Activated T-cell treated with anti-CD3 and anti-CD28 coated beads, Interleukin-2, amount 50 U/mL, for 1 hour (primary cell): Measurements from ENCODE around the gene TAS2R46.
"Not testable (repeated sequence)": the region's sequence is repeated elsewhere in the genome, so short reads cannot be mapped to it uniquely, and the experiment has no call there.

ENCODE experiments used
- DNase-seq: peaks from one replicate; pipeline ENCODE4 v3.0.0-alpha.2; 2020

The TAS2R46 gene, protein sequence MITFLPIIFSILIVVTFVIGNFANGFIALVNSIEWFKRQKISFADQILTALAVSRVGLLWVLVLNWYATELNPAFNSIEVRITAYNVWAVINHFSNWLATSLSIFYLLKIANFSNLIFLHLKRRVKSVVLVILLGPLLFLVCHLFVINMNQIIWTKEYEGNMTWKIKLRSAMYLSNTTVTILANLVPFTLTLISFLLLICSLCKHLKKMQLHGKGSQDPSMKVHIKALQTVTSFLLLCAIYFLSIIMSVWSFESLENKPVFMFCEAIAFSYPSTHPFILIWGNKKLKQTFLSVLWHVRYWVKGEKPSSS

DNA sequence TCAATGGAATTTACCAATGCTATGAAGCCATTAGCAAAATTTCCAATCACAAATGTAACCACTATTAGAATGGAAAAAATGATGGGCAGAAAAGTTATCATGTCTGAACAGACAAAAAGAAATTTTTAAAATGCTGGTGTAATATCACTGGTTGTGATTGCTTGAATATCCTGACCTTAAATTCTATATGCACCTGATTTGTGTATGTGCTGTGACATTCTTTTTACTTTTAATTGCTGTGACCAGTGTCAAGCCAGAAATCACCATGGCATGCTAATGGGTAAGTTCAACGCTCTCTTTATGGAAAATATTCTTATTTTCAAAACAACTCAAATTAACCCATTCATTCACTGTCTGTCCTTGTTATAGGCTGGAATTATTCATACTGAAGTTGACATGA lies at the start of gene TAS2R46:
Gene TAS2R46 (minus strand): TSS at position 101 of the 400 bp plus-strand sequence. CDS start 0 bp downstream, at position 101.
- not testable (repeated sequence) for DNase-seq

DNA sequence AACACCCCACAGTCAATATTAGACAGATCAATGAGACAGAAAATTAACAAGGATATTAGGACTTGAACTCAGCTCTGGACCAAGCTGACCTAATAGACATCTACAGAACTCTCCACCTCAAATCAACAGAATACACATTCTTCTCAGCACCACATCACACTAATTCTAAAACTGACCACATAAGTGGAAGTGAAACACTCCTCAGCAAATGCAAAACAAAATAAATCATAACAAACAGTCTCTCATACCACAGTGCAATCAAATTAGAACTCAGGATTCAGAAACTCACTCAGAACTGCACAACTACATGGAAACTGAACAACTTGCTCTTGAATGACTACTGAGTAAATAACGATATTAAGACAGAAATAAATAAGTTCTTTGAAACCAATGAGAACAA lies 49.1 kb upstream of the TAS2R46 start:
- not testable (repeated sequence) for DNase-seq

DNA sequence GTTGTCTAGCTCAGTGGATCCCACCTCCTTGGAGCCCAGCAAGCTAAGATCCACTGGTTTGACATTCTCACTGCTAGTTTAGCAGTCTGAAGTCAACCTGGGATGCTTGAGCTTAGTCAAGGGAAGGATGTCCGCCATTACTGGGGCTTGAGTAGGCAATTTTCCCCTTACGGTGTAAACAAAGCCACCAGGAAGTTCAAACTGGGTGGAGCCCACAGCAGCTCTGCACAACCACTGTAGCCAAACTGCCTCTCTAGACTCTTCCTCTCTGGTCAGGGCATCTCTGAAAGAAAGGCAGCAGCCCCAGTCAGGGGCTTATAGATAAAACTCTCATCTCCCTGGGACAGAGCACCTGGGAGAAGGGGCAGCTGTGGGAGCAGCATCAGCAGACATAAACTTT lies 46.8 kb upstream of the TAS2R46 start:
- no peak for DNase-seq

DNA sequence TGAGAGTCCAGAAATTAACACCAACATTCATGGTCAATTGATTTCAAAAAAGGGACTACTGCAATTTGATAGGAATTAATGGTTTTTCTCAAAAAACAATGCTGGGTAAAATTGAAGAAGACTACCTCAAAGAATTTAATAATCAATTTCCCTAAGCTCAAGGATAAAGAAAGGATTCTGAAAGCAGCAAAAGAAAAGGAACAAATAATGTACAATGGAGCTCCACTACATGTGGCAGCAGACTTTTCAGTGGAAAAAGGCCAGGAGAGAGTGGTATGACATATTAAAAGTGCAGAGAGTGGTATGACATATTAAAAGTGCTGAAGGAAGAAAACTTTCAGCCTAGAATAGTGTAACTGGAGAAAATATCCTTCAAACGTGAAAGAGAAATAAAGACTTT lies 45.6 kb upstream of the TAS2R46 start:
- no peak for DNase-seq

DNA sequence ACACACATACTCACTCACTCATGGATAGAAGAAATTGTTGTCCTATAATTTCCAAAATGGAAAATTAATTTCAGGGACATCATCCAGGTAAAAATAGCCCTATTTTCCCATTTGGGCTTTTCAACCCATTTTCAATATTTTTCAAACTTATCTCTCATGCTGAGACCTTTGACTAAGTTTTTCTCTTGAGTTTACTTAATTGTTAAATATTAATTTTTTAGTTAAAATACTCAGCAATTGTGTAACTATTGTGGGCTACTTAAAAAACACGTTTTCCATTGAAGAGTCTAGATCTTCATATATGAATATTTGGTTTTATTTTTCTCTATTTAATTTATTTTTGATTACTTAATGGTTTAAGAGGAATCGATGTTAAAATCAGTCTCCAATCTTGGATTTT lies 44.2 kb upstream of the TAS2R46 start:
- no peak for DNase-seq

DNA sequence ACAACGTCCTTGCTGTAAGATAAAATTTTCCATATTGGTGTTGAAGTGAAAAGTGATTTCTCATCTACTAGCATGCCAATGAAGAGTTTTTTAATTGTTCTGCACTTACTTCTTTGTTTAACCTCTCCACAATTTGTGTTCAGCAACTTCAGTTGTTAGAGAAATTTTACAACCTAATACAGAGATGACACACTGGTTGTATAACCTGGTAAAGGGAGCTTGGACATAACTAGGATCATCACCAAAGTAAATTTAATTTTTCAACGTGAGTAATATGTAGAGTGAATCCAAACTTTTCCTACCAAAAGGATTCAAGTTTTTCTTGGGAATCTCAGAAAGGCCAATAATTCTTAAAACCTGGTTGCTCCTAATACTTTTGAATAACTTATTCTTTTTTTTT lies 43.5 kb upstream of the TAS2R46 start:
- no peak for DNase-seq

DNA sequence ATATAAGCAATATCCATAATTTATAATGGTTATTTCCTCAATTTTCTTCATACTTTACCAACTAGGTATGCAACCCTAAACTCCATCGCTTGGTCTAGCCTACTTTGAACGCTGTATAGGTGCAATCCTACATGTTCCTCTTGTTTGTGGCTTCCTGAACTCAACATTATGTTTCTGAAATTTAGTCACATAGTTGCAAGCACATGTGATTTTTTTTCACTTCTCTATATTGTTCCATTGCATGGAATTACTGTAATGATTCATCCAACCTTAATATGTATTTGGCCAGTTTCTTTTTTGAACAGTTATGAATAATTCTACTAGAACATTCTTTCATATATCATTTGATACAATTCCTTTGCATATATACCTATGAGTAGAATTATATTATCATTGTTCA lies 32.8 kb upstream of the TAS2R46 start:
- DNase-seq, result not testable (repeated sequence)

DNA sequence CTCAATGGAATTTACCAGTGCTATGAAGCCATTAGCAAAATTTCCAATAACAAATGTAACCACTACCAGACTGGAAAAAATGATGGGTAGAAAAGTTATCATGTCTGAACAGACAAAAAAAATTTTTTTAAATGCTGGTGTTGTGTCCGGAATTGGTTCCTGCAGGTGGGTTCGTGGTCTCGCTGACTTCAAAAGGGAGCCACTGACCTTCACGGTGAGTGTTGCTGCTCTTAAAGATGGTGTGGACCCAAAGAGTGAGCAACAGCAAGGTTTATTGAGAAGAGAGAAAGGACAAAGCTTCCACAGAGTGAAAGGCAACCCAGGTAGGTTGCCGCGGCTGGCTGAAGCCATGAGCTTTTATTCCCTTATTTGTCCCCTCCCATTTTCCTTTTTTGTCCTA lies 30.0 kb upstream of the TAS2R46 start, which contains the start of gene TAS2R43:
Gene TAS2R43 (minus strand): TSS at position 186 of the 400 bp plus-strand sequence. CDS start 84 bp downstream, at position 102.
- DNase-seq, result no peak

DNA sequence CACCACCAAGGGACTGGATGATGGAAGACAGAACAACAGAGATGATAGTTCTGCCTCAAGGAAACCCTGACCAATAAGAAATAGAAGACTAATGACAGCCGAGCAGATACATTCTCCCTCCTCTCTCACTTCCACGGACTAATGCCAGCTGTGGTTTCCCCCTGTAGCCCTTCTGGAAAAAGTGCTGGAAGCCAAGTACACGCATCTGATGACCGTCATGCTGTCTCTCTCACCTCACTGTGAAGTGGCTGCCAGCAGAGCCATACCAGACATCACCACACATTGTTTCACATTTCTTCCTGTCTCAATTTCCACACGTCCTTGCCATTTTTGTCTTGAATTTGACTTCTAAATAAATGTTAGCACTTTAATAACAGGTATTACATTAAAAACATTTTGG lies 27.2 kb upstream of the TAS2R46 start:
- DNase-seq, result no peak

DNA sequence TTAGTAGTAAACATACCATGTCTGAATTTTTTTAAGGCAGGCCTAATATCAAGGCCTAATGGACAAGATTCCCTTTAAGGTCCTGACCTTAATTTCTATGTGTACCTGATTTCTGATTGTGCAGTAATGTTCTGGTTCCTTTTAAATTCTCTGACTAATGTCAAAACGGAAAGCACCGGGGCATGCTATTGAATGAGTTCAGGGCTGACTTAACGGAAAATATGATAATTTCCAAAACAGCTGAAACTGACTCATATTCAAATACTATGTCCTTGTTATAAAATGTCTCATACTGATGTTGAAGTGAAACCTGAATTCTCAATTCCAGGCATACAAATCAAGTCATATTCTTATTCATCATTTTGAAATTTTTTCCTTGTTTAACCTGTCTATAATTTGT lies 23.3 kb upstream of the TAS2R46 start:
- no peak for DNase-seq

DNA sequence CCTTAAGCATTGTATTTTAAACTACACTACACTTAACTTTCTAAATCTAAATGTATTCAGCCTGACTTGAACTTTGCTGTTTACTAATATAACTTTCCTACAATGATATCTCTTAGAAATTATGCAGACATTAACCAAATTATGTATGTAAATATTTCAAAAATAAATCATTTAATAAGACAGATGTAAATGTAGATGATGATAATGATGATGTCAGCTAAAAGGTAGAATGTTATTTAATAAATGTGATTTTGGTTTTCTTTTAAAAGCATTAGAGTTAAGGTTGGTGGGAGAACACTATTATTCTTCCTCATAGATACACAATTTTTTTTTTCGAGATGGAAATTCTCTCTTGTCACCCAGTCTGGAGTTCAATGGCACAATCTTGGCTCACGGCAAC lies 19.9 kb upstream of the TAS2R46 start:
- no peak for DNase-seq

DNA sequence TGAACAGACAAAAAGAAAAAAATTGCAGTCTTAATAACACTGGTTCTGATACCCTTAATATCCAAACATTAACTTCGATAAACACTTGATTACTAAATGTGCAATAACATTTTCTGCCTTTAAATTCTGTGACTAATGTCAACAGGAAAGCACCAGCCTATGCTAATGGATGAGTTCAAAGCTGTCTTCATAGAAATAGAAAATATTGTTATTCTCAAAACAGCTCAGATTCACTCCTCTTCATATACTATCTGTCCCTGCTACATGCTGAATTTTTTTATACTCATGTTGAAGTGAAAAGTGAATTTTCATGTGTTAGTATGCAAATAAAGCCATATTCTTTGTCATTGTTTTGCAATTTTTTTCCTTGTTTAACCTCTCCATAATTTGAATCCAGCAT lies 16.2 kb upstream of the TAS2R46 start:
- no peak for DNase-seq

DNA sequence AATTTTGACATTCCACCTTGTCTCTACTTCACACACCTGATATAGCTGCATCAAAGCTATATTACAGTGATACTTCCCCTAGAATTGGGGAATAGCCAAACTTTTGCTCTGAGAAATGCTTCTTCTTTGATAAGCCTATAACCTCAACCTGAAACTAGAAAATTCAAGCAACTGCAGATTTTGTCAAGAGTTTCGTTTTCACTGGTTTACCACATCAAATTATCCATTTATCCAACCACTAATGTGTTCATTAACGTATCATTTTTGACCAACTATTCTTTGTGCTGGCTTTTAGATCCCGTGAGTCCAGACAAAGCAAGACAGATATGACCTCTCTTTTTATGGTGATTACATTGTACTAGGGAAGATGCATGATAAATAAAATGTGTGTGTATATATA lies 13.5 kb upstream of the TAS2R46 start:
- no peak for DNase-seq

DNA sequence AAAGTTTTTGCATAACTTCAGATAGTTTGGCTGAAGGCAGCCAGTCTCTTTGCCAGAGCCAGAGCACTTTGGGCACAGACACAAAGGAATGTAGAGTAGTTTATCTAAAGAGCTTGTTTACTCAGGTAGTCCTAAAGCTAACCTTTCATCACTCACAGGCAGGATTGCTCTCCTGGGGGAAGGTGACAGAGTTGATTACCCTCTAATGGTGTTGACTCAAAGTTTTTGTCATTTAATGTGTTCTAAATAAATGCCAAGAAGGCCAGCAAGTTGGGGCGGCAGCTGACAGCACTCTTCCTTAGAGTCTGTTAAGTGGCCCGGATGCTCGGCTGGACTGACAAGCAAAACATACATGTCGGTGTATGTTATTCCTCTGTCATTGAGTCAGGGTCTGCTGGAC lies 9.3 kb upstream of the TAS2R46 start:
- no peak for DNase-seq

DNA sequence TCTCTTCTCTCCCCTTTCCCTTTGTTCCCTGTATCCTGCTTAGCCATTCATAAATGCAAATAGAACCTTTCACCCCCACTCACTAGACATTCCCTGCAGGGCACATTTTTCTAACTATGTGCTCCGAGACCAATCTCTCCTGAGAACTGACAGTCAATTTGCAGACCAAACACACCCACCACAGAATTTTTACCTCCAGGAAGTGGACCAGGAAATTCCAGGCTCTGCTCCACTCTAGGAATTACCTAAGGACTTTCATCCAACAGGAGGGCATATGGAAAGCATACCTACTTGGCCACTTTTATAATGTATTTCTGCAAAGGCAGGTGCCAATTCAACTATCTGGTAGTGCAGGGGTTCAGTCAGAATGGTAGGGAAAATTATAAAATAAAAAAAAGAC lies 8.9 kb upstream of the TAS2R46 start:
- DNase-seq, result no peak

DNA sequence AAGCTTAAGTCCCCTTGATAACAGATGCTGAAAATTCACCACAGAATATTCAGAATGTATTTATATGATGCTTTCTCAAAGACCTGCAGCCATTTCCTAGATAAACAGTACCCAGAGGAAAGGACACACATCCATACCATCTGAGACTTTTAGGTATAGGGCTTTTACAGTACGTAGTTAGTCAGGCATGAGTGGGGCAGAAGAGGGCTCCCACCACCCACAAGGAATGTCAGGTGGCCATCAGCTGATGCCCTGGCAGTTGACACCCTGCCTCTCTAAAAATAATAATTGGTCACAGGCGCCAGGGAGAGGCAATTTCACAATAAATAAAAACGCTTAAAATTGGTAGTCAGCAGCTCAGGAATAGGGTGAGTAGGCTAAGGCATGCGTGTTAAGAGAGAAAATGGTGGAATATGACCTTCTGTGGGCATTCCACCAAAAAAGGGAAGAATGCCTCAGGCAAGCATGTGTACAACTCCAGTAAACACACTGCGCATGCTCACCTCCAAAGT lies 7.8 kb upstream of the TAS2R46 start:
- DNase-seq, result no peak

DNA sequence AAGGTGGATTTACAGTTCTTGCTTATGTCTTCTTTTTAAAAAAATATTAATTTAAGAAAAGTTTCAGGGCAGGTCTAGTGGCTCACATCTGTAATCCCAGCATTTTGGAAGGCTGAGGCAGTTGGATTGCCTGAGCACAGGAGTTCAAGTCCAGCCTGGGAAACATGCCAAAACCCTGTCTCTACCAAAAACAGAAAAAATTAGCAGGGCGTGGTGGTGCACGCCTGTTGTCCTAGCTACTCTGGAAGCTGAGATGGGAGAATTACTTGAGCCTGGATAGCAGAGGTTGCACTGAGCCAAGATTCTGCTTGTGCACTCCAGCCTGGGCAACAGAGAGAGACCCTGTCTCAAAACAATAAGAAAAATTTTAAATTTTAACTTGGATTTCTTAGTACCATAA lies 5.4 kb upstream of the TAS2R46 start:
- no peak for DNase-seq

DNA sequence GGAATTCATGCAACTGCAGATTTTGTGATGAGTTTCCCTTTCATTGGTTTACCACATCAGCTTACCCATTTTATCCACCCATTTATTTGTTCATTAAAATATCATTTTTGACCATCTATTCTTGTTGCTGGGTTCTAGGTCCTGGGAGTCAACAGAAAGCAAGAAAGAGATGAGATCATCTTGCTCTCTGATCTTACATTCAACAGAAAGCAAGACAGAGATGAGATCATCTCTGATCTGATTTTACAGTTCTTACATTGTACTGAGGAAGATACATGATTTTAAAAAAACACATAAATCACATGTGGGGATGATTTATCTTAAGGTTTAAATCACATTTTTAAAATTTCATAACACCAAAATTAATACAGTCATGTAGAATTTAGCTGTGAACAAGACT lies 2.3 kb downstream of the TAS2R46 start:
- DNase-seq, result no peak

DNA sequence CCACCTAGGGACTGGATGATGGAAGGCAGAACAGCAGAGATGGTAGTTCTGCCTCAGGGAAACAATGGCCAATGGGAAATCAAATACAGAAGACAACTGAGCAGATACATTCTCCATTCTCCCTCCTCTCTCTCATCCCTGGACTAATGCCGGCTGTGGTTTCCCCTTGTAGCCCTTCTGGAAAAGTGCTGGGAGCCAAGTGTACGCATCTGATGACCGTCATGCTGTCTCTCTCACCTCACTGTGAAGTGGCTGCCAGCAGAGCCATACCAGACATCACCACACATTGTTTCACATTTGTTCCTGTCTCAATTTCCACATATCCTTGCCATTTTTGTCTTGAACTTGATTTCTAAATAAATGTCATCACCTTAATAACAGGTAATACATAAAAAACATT lies 3.1 kb downstream of the TAS2R46 start:
- no peak for DNase-seq

DNA sequence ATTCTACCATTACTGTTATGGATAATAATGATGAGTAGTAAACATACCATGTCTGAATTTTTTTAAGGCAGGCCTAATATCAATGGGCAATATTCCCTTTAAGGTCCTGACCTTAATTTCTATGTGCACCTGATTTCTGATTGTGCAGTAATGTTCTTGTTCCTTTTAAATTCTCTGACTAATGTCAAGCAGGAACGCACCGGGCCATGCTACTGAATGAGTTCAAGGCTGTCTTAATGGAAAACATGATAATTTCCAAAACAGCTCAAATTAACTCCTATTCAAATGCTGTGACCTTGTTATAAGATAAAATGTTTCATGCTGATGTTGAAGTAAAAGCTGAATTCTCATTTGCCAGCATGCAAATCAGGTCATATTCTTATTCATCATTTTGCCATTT lies 6.8 kb downstream of the TAS2R46 start:
- DNase-seq, result no peak

DNA sequence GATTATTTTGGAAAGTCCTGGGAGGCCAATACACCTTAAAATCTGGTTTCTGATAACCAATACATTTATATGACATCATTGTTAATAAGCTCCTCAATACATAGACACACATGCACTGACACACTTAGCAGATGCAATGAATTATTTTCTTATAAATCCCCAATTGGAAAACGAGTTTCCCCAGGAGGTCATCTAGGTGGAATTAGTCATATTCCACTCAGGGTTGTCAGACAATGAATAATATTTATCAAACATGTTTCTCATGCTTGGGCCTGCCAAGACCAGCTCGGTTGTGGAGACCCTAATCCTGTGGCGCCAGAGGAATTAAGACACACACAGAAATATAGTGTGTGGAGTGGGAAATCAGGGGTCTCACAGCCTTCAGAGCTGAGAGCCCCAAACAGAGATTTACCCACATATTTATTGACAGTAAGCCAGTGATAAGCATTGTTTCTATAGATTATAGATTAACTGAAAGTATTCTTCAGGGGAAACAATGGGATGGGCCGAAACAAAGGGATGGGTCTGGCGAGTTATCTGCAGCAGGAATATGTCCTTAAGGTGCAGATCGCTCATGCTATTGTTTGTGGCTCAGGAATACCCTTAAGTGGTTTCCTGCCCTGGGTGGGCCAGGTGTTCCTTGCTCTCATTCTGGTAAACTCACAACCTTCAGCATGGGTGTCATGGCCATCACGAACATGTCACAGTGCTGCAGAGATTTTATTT lies 12.1 kb downstream of the TAS2R46 start:
- DNase-seq, result not testable (repeated sequence)

DNA sequence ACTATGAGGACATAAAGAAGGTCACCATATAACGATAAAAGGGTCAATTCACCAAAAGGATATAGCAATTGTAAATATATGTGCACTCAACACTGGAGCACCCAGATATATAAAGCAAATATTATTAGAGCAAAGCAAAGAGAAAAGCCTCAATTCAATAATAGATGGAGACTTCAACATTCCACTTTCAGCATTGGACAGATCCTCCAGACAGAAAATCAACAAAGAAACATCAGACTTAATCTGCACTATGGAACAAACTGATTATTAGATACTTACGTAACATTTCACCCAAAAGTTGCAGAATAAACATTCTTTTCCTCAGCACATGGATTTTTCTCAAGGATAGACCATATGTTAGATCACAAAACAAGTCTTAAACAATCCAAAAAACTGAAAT lies 20.7 kb downstream of the TAS2R46 start:
- DNase-seq, result not testable (repeated sequence)

DNA sequence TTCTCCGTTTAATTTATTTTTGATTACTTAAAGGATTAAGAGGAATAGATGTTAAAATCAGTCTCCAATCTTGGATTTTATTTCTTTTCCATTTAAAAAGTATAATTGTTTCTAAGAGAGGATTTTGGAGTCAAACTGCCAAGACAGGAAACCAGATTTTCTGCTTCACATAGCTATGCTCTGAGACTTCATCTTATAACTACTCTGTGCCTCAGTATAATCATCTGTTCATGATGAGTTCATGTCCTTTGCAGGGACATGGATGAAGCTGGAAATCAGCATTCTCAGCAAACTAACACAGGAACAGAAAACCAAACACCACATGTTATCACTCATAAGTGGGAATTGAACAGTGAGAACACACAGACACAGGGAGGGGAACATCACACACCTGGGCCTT lies 21.9 kb downstream of the TAS2R46 start:
- DNase-seq, result no peak

DNA sequence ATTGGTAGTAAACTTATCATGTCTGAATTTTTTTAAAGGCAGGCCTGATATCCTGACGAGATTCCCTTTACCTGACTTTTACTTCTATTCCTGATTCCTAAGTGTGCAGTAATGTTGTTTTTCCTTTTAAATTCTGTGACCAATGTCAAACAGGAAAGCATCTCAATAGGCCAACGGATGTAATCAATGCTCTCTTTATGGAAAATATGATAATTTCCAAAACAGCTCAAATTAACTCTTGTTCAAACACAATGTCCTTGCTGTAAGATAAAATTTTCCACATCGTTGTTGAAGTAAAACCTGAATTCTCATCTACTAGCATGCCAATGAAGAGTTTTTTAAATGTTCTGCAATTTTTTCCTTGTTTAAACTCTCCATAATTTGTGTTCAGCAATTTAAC lies 22.9 kb downstream of the TAS2R46 start:
- no peak for DNase-seq
